ENCODE data around the gene SSBP3.

Gene SSBP3

GRCh38 chr1:54265126-54265525 is 141.1 kb downstream of the SSBP3 start:
- H3K4me3 ChIP-seq (ENCODE audit: low read depth, low read length) = no peak overlapping the region
- no peak for TF ChIP-seq CTCF (IDR thresholded peaks at IDR 0.05; ENCODE audit: low read depth, low read length)

DNA sequence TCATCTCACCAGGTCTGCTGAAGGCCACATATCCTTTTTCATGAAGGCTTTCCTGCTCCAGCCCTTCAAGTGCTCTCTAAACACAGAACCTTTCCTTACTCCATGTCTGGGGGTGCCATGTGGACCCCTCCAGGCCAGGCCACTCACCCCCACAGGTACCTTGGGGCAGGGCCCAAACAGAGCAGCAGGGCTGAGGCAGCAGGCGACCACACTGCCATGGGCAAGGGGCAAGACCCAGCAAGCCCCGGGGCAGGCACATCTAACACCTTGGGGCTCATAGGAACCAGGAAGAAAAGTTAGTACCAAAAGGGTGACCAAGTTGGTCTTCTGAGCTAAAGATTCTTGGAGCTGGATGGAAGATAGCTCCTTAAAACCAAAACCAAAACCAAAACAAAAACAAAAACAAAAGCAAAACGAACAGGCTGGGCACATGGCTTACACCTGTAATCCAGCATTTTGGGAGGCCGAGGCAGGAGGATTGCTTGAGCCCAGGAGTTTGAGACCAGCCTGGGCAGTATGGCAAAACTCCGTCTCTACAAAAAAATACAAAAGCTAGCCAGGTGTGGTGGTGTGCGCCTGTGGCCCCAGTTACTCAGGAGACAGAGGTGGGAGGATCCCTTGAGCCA is 142.5 kb downstream of the SSBP3 start:
- no peak overlapping the region for H3K4me3 ChIP-seq (ENCODE audit: low read depth, low read length)
- no peak for TF ChIP-seq CTCF (IDR thresholded peaks at IDR 0.05; ENCODE audit: low read depth, low read length)

- no peak overlapping the region for H3K4me3 ChIP-seq (ENCODE audit: low read depth, low read length)
- TF ChIP-seq CTCF (IDR thresholded peaks at IDR 0.05; ENCODE audit: low read depth, low read length) = no peak
Observed at GRCh38 chr1:54262244-54262643, 143.9 kb downstream of the SSBP3 start.

GRCh38 chr1:54260810-54261209 is 145.4 kb downstream of the SSBP3 start:
- no peak for TF ChIP-seq CTCF (IDR thresholded peaks at IDR 0.05; ENCODE audit: low read depth, low read length)
- no peak overlapping the region for H3K4me3 ChIP-seq (ENCODE audit: low read depth, low read length)

GRCh38 chr1:54259546-54260140 is 146.6 kb downstream of the SSBP3 start:
- TF ChIP-seq CTCF (IDR thresholded peaks at IDR 0.05; ENCODE audit: low read depth, low read length) = no peak

GRCh38 chr1:54257876-54258275 is 148.3 kb downstream of the SSBP3 start:
- no peak overlapping the region for H3K4me3 ChIP-seq (ENCODE audit: low read depth, low read length)
- no peak for TF ChIP-seq CTCF (IDR thresholded peaks at IDR 0.05; ENCODE audit: low read depth, low read length)

More at GRCh38 chr1:54259546-54260140, 146.6 kb downstream of the SSBP3 start:
- no peak overlapping the region for H3K4me3 ChIP-seq (ENCODE audit: low read depth, low read length)

- no peak overlapping the region for H3K4me3 ChIP-seq (ENCODE audit: low read depth, low read length)
- TF ChIP-seq CTCF (IDR thresholded peaks at IDR 0.05; ENCODE audit: low read depth, low read length) = no peak
Observed at GRCh38 chr1:54257346-54257620, 148.9 kb downstream of the SSBP3 start.
